ENCODE results near the gene CCL3.
"Not testable (repeated sequence)": the region's sequence is repeated elsewhere in the genome, so short reads cannot be mapped to it uniquely, and the experiment has no call there.

DNA sequence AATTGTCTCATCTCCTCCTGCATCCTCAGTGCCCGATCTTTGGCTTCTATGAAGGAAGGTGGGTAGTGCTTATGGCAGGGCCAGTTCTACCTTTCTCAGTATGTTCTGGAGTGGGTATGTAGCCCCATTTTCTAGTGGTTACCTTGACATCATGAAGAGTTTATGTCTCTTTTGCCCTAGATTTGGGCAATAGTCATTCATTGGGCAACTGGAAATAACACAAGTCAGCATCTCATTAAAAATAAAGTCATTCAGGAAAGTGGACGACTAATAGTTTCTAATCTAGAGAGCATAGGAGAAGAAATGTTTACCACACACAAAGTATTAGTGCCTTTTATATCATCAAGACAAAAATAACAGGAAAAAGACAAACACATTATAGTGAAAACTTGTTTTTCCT is 6.3 kb downstream of the CCL3 start:
- TF ChIP-seq HNF4G (IDR thresholded peaks at IDR 0.05); EGR1 (IDR thresholded peaks at IDR 0.05; ENCODE audit: low read depth in 2 of 2); FOXA1 (IDR thresholded peaks at IDR 0.05); RXRA (IDR thresholded peaks at IDR 0.05); GABPA (IDR thresholded peaks at IDR 0.05 in 1 of 2, conservative IDR thresholded peaks at IDR 0.05 in 1 of 2); YY1 (IDR thresholded peaks at IDR 0.05); RAD21 (IDR thresholded peaks at IDR 0.05); TAF1 (conservative IDR thresholded peaks at IDR 0.05): not testable (repeated sequence)
- TF ChIP-seq, protein P1, sequence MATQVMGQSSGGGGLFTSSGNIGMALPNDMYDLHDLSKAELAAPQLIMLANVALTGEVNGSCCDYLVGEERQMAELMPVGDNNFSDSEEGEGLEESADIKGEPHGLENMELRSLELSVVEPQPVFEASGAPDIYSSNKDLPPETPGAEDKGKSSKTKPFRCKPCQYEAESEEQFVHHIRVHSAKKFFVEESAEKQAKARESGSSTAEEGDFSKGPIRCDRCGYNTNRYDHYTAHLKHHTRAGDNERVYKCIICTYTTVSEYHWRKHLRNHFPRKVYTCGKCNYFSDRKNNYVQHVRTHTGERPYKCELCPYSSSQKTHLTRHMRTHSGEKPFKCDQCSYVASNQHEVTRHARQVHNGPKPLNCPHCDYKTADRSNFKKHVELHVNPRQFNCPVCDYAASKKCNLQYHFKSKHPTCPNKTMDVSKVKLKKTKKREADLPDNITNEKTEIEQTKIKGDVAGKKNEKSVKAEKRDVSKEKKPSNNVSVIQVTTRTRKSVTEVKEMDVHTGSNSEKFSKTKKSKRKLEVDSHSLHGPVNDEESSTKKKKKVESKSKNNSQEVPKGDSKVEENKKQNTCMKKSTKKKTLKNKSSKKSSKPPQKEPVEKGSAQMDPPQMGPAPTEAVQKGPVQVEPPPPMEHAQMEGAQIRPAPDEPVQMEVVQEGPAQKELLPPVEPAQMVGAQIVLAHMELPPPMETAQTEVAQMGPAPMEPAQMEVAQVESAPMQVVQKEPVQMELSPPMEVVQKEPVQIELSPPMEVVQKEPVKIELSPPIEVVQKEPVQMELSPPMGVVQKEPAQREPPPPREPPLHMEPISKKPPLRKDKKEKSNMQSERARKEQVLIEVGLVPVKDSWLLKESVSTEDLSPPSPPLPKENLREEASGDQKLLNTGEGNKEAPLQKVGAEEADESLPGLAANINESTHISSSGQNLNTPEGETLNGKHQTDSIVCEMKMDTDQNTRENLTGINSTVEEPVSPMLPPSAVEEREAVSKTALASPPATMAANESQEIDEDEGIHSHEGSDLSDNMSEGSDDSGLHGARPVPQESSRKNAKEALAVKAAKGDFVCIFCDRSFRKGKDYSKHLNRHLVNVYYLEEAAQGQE (IDR thresholded peaks at IDR 0.05) = not testable (repeated sequence)
- TF ChIP-seq, protein P2, sequence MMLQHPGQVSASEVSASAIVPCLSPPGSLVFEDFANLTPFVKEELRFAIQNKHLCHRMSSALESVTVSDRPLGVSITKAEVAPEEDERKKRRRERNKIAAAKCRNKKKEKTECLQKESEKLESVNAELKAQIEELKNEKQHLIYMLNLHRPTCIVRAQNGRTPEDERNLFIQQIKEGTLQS (IDR thresholded peaks at IDR 0.05) = not testable (repeated sequence)
- TF ChIP-seq, protein P3, sequence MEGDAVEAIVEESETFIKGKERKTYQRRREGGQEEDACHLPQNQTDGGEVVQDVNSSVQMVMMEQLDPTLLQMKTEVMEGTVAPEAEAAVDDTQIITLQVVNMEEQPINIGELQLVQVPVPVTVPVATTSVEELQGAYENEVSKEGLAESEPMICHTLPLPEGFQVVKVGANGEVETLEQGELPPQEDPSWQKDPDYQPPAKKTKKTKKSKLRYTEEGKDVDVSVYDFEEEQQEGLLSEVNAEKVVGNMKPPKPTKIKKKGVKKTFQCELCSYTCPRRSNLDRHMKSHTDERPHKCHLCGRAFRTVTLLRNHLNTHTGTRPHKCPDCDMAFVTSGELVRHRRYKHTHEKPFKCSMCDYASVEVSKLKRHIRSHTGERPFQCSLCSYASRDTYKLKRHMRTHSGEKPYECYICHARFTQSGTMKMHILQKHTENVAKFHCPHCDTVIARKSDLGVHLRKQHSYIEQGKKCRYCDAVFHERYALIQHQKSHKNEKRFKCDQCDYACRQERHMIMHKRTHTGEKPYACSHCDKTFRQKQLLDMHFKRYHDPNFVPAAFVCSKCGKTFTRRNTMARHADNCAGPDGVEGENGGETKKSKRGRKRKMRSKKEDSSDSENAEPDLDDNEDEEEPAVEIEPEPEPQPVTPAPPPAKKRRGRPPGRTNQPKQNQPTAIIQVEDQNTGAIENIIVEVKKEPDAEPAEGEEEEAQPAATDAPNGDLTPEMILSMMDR (IDR thresholded peaks at IDR 0.05; ENCODE audit: low read depth, low read length, missing input control) = not testable (repeated sequence)
- TF ChIP-seq, protein P4, sequence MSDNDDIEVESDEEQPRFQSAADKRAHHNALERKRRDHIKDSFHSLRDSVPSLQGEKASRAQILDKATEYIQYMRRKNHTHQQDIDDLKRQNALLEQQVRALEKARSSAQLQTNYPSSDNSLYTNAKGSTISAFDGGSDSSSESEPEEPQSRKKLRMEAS (IDR thresholded peaks at IDR 0.05) = not testable (repeated sequence)

Measured in liver (tissue), 3 donors.